SU-DHL-6 (cell line): ENCODE data around the gene PKM.

ENCODE experiments used
- EZH2phosphoT487 ChIP-seq: fragments of 200-600 bp; sonication (generic), shearing (Covaris generic); conservative IDR thresholded peaks from 2 replicates; pipeline ENCODE4 v1.6.1; 2018; ENCODE audit warnings: mild to moderate bottlenecking, antibody characterized with exemption, low read length, moderate library complexity, mixed read lengths
- TF ChIP-seq, protein P1 (sequence below): fragments of 200-600 bp; sonication (generic); IDR thresholded peaks from one replicate; pipeline ENCODE4 v1.5.1; 2017; ENCODE audit warnings: antibody characterized with exemption, mild to moderate bottlenecking, low read length, moderate library complexity; ENCODE audit not compliant: insufficient read depth, poor library complexity, severe bottlenecking

DNA sequence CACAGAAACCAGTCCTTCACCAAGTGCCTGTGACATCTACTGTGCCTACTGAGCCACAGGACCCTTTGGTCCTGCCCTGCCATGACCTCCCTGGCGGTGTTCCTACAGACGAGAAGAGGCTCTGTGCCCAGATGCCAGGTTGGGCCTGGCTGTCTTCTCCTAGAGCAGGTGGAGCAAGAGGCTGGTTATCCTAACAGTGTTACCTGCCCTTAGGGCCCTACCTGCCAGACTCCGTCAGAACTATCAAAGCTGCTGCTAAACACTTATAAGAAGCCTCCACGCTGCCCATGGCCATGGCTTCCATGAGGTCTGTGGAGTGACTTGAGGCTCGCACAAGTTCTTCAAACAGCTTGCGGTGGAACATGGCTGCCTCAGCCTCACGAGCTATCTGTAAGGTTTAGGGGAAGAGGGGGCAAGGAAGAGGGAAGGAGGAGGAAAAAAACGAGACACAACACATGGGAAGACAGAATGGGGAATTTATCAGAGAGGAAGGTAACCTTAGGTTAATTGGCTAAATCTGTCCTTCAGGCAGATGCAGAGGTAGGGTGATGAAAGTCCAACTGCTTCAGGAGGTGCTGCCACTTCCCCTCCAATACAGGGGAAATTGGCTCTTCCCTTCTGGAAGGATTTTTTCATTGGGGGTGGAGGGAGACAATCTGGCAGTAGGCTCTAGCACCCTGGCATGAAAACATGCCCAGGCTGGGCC is 28.0 kb downstream of the PKM start:
- TF ChIP-seq, protein P1, sequence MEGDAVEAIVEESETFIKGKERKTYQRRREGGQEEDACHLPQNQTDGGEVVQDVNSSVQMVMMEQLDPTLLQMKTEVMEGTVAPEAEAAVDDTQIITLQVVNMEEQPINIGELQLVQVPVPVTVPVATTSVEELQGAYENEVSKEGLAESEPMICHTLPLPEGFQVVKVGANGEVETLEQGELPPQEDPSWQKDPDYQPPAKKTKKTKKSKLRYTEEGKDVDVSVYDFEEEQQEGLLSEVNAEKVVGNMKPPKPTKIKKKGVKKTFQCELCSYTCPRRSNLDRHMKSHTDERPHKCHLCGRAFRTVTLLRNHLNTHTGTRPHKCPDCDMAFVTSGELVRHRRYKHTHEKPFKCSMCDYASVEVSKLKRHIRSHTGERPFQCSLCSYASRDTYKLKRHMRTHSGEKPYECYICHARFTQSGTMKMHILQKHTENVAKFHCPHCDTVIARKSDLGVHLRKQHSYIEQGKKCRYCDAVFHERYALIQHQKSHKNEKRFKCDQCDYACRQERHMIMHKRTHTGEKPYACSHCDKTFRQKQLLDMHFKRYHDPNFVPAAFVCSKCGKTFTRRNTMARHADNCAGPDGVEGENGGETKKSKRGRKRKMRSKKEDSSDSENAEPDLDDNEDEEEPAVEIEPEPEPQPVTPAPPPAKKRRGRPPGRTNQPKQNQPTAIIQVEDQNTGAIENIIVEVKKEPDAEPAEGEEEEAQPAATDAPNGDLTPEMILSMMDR = no peak
- no peak for TF ChIP-seq EZH2phosphoT487
